Ishikawa (cell line): ENCODE measurements around the gene HSF2.

Experiments
- CEBPB ChIP-seq: IDR thresholded peaks from 2 replicates; pipeline ENCODE4 v1.6.1; 2012
- EP300 ChIP-seq: IDR thresholded peaks from 2 replicates; pipeline ENCODE4 v1.6.1; 2012; ENCODE audit warnings: borderline replicate concordance
- TCF12 ChIP-seq: IDR thresholded peaks from 2 replicates; pipeline ENCODE4 v1.6.1; 2012; ENCODE audit warnings: low read depth
- USF1 ChIP-seq: IDR thresholded peaks from 2 replicates; pipeline ENCODE4 v1.6.1; 2012

GRCh38 chr6:122360809-122361208 lies 38.6 kb upstream of the HSF2 start:
- no peak for TF ChIP-seq TCF12
- TF ChIP-seq USF1, result no peak
- TF ChIP-seq CEBPB, result no peak
- TF ChIP-seq EP300, result no peak
